CD4-positive, alpha-beta T cell treated with Interleukin-15 for 1 hour (primary cell): ENCODE measurements around the gene CCDC110.
A peak's percentile ranks its signal among the peaks of the same experiment; 100 is the strongest.

Source experiments
- DNase-seq: peaks from one replicate; pipeline ENCODE4 v3.0.0-alpha.2; 2020

CCDC110 gene

DNA sequence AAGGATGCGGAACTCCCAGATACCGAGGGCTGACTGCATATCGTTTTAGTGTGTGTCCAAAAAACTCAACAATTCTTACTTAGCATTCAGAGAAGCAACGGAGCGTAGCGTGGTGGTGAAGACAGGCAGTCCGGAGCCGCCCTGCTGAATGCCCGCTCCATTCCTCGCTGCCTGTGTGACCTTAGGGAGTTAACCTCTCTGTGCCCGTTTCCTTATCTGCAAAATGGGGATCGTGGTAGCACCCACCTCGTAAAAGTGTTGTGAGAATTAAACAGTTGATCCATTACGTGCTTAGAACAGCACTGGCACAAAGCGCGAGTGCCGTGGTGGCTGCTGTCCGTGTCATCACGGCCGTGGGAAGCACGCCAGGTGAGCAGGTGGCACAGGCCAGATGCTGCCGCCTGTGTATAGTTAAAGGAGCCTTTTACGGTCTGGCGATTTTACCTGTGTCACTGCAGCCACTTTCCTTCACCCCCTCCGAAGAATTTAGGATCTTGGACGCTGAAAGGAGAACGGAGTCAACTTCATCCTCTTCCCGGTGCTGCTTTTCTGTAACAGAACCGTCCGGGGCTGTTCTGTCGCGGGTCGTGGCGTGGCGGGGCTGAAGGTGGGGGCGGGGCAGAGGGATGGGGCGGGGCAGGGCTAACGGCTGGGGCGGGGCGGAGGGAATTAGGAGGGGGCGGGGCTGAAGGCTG is 885 bp downstream of the CCDC110 start:
- peak; percentile 52 for DNase-seq

DNA sequence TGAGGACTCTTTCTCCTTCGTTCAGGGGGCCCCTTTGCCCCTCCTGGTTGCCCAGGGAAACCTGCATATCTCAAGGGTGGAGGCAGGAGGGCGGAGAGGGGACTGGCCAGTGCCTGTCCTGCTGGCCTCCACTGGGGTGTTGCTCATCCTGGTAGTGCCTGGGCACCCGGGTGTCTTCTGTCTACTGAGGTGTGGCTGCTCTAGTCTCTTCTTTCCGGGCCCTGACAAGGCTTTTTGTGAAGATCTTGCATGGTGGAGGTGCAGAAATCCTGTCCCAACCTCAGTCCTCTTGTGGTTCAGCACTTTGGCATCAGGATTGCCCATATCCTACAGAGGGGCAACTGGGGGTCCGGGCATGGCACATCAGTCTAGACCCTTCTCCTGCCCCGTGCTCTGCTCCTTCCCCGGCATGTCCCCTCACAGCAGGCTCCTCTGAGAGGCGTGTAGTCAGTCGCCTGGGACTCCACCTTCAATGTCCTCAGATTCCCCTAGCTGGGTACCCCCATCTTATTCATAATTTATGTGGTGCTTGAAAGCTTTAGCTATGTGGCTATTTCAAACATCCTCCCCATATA is 1.9 kb downstream of the CCDC110 start:
- no peak for DNase-seq

DNA sequence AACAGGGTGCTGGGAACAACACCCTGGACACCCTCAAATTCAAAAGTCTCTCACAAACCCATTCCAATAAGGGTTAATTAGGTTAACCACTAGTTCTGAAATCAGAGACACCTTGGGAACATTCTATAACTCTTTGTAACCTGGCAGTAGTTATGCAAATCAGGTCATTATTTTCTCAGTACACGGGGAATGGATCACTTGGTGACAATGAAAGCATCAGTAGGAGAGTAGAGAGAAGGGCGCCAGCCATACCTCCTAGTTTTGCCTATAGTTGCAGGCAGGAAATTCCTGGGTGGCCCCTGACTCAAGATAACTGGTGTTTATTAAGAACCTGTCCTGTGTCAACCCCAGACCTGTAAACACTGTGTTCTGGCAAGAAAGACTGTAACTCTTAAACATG is 2.5 kb downstream of the CCDC110 start:
- no peak for DNase-seq

DNA sequence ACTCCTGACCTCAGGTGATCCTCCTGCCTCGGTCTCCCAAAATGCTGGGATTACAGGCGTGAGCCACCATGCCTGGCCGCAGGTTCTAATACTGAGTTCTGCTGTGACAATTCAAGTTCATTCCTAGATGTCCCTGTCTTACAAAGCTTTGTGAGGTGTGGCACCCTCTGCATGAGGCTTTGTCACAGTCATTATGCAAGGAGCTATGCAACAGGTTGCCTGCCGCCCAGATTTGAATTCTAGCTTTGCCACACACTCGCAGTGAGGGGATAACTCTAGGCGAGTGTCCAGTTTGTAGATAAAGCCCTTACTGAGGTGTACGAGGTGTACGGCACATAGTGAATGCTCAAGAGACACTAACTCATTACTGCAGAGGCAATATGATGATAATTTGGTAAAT is 3.5 kb downstream of the CCDC110 start:
- DNase-seq: no peak

DNA sequence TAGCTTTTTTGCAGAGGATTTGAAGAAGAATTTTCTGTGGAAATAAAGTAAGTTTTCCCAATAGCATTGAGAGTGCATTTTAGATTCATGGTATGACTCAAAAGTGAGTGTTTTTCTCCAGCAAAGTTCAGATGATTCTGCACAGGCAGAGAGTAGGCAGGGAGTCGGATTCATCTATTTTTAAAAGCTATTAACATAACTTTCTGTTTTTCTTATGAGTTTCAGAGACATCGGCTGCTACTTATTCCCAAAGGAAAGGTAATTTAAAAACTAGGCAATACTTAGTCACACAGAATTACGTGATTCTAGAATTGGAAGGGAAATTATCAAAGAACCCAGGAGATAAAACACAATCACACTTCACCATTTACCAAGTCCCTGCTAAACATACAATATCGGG is 4.4 kb downstream of the CCDC110 start:
- DNase-seq: no peak

DNA sequence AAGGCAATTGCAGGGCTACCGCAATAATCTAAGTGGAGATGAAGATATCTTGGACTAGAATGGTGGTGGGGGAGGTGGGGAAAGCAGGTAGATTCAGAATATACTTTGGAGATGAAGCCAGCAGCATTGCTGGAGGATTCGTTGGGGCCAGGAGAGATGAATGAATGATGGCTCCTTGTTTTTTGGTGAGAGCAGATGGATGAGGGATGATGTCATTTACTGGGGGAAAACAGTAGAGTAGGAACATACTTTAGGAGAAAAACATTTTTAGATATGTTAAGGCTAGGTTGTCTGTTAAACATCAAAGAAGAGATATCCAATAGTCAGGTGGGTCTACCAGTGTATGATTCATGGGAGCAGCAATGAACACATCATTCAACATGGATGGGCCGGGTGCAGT is 5.8 kb downstream of the CCDC110 start:
- DNase-seq: no peak

DNA sequence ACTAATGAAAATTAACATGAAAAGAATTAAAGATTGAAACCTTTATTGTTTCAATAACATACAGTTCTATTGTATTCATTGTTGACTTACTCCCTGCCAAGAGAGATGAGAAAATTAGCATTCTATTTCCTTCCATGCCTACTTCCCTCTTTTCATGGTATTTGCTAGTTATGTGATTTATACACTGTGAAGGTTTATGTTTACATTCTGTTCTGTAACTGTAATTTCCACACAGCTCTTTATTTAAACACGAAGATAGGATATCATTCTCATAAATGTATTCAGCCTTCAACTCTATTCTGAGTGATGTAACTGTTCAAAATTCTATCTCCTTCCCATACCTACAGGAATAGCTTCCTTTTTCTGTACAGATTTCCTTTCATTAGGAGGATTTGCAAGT is 6.6 kb downstream of the CCDC110 start:
- no peak for DNase-seq

DNA sequence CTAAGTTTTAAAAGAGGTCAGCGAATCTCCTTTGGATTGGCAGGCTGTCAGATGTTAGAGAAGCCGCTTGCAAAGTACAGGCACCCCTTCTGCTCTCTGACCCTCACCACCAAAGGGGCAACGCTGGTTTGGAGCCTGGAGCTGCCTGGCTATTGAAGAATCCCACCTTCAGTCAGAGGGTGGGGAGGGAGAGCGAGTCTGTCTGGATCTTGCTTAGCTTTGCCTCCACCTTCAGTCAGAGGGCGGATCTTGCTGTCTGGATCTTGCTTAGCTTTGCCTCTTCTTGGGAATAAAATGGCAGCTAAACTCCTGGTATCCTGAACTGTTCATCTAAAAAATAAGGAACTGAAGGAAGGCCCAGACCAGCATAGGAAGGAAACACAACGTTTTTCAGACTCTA is 7.3 kb downstream of the CCDC110 start:
- no peak for DNase-seq

DNA sequence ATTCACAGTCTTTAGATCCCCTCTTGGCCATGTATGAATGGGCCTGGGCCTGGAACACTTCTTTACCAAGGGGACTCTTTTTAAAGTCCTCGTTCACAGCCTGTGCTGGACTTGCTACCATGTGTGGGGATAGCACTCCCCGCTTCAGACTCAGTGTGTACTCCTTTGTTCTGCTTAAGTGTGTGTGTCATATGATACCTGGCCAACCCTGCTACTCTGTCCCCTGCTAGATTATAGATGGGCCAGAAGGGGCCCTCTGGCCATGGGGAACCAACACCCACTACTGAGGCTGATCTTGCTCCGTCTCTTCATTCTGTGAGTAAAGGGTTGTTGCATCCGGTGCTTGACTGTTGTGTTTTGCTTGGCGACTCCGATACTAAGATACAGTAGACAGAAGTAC is 8.0 kb downstream of the CCDC110 start:
- no peak for DNase-seq

DNA sequence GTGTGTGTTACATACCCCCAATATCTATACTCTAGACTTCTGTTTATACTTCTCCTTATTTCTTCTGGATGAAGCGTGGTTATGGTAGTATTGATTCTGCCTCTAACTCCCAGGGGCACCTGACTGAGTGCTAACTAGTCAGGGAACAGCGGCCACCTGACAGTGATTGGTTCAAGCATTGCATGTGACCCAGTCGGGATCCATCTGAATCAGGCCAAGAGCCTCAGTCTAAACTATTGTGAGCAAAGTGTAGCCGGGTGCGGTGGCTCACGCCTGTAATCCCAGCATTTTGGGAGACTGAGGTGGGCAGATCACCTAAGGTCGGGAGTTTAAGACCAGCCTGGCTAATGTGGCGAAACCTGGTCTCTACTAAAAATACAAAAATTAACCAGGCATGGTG is 10.0 kb downstream of the CCDC110 start:
- DNase-seq: no peak

DNA sequence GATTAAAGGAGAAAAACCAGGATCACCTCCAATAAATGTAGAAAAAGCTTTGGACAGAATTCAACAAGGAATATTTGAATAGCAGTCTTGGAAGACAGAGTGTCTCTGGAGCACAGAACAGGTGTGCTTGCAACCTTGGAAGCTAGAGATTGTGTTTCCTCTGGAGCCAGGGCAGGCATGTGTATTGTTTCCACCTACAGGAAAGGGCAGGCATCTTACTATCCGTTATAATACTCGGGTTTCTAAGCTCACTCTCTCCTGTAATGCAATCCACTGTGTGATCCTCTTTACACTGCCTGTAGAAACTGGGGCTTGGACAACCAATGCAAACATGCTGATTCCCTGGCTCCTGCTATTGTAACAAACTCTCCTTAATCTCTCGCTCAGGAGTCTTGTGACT is 14.4 kb downstream of the CCDC110 start:
- no peak for DNase-seq

DNA sequence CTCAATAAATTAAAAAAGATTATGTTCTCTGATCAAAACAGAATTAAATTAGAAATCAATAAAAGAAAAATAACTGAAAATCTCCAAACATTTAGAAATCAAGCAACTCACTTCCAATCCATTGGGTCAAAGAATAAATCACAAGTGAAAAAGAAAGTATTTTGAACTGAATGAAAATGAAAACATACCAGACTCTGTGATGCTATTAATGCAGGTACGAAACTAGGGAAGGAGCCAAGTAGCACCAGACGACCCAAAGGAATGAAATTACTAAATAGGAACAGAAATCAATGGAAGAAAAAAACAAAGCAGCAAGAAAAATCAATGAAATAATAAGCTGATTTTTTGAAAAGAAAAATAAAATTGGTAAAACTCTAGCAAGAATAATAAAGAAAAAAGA is 15.4 kb downstream of the CCDC110 start:
- no peak for DNase-seq

DNA sequence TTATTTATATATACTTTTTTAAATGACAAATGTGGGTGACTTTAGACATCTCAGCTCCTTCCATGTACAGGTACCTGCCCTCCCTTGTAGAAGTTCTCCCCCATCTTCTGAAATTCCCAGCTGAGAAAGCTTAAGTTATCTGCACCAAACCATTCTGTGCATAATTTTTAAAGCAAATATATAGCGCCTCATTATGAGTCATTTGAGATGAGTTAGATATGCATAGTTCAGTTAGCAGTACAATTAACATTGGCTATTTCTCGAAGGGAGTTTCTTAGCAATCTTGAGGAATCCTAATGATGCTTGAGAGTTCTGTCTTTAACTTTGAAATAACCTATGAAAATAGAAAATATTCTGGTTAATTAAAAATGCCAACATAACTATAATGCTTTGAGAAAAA is 26.3 kb downstream of the CCDC110 start:
- no peak for DNase-seq

DNA sequence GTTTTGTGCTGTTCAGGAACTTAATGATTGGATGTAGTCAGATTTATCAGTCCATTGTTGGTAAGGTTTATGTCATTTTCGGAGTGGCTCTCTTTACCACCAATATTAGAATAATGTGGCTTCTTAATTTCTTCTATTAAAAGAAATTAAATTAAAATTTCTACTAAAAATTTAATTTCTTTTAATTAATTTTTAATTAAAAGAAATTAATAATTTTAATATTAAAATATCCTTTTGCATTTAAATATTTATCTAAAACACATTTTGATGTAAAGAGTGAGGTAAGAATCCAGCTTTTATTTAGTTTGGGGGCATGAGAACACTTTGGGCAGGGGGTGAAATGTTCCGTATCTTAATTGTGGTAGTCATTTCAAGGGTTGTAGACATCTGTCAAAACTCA is 30.1 kb downstream of the CCDC110 start:
- DNase-seq: no peak

DNA sequence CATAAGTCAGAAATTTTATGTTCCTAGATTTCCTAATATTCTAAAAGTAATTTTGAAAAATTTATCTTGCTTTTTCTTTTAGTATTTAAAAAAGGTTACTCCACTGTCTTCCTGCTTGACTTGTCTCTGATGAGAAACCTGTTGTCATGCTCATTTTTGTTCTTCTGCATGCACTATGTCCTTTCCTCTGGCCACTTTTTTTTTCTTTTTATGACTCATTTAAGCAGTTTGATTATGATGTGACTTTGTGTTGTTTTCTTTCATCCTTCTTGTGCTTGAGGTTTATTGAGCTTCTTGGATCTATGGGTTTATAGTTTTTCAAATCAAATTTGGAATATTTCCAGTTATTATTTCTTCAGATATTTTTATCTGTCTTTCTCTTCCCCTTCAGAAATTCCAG is 33.7 kb downstream of the CCDC110 start:
- DNase-seq: no peak

DNA sequence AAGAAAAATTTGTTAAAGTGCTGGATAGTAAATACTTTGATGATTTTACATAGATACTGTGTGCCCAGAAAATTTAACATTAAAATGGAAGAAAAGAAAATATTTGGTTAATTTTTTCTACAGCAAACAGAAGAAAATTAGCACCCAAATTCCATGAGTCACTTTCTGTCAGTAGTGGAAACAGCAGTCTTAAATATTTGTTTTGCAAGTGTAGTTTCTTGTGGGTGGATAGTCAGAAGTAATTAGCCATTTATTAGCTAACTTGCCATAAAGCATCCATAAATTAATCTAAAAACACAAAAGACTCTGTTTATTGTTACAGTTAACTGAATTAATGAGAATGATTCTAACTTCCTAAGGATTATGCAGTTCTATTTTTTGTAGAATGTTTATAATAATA is 36.1 kb downstream of the CCDC110 start:
- no peak for DNase-seq

DNA sequence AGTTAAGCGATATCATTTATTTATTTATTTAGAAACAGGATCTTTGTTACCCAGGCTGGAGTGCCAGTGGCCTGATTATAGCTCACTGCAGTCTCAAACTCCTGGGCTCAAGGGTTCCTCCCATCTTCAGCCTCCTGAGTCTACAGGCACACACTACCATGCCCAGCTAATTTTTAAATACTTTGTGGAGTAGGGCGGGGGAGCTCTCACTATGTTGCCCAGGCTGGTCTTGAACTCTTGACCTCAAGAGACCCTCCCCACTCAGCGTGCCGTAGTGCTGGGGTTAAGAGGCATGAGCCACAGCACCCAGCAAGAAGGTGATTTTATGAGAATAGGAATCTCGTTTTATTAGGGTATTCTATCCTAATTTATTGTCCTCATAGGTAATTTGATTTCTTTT is 41.9 kb downstream of the CCDC110 start:
- no peak for DNase-seq

DNA sequence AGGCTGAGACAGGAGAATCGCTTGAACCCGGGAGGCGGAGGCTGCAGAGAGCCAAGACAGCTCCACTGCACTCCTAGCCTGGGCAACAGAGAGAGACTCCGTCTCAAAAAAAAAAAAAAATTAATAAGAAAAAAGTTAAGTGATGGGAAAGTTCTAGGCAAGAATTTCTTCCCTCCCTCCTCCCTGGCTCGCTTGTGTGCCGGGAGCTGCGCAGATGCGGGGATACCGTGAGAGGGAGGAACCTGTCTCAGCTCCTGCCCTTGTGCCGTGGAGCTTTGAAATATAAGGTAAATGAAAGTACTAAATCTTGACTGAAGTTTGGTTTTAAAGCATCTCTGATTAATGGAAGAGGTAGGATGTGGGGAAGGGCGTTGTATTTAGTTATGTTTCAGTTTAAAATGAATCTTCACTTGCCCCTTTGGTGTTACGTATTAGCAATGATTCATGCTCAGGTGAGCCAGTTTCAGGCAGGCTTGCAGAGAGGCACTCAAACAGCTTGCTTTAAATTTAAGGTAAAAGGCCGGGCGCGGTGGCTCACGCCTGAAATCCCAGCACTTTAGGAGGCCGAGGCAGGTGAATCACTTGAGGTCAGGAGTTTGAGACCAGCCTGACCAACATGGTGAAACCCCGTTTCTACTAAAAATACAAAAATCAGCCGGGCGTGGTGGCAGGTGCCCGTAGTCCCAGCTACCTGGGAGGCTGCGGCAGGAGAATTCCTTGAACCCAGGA is 44.4 kb downstream of the CCDC110 start:
- DNase-seq: no peak

DNA sequence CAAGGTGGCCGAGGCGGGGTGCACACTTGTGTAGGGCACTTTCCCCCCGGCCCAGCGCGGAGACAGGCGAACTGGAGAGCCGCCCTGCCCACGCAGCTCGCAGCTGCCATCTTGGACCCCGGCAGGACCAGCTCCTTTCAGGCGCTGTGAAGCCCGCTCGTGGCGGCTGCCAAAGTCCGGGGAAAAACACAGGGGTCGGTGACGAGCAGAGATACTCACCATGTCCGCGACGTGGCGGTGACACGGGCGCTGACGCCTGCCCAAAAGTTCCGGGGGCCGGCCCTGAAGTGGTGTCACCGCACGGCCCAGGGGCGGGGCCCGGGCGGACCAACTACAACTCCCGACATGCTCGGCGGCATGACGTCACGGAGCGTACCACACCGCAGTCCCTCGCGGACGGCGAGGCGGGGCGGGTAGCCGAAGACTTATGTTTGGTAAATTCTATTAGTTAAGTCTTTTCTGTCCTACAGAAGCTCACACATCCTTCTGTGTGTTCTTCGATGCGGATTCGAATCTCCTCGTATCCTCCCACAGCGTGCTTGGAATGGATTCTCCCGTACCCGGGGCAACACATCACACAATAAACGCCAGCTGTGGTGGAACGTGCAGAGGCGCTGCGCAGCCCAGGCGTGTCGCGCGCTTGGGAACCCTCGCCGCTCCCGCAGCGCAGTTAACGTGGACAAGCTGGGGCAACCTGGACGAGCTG is 45.7 kb downstream of the CCDC110 start, which contains the start of gene UFSP2:
TSS of gene UFSP2 (minus strand) at position 318 of the 706 bp plus-strand sequence. CDS start at position 222, 96 bp downstream.
- peak; percentile 90 for DNase-seq

DNA sequence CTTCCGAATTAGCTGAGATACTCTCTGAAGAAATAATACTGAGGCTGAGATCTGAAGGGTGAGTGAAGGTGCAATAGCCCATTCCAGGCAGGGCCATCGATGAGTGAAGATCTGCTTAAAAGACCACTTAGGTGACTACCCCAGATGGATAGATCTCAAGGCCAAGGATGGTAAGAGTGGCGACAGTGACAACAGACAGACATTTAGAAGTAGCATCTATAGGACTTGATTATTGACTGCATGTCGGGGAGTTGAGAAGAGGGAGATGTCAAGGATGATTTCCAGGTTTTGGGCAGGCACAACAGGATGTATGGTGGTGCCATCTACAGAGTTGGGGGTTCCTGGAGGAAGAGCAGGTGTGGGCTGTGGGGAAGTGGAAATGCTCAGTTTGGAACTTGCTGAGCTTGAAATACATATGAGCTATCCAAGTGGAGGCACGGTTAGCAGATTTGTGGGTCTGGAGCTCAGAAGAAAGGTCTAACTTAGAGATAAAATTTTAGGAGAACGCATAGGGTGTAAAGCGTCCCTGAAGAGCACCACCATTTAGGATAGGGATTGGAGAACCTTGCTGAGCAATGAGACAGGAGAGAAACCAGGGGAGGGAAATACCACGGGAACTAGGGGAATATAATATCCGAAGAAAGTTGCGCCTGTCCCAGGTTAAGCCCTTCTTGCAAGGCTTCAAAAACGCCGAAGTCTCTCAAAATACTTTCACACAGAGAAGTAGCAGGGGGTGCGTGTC is 46.5 kb downstream of the CCDC110 start:
- DNase-seq: no peak

DNA sequence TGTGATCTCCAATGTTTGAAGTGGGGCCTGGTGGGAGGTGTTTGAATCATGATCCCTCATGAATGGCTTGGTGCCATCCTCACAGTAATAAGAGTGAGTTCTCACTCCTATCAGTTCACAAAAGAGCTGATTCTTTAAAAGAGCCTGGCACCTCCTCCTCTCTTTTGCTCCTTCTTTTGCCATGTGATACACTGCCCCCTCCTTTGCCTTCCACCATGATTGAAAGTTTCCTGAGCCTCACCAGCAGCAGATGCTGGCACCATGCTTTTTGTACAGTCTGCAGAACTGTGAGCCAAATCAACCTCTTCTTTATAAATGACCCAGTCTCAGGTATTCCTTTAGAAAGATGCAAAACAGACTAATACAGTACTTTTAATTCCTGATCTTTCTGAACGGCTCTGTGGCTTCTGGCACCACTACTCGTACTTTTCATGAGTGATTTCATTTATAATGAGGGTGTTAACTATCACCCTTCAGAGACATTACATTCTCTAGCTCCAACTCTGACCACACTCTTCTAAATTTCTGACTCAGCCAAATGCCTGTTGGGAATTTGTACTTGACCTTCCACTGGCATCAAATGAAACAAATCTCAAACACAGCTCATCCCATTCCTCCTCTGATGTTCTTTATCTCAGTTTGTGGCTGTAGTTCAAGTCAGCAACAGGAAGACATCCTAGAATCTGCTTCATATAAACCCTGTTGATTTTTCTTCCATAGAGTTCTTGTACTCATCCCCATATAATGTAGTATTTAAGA is 50.0 kb downstream of the CCDC110 start:
- no peak for DNase-seq

DNA sequence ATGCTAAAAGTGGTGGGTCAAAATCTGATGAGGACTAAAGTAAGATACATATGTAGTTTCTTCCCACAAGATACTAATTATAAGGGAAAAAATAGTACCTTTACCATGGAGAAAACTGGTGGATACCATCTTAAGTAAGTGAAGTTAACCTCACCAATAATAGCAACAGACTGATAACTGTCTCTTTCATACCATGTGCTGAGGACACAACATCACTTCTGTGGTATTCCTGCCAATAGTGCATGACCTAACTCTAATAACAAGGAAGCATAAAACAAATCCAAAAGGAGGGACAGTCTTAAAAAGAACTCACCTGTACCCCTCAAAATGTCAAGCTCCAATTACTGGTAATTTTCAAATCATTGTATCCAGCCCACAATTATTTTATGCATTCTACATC is 54.6 kb downstream of the CCDC110 start:
- no peak for DNase-seq
